Endometrial microvascular endothelial cells (primary cell): Measurements from ENCODE around the gene GRIP1. TPM values are rescaled to one million over a fixed set of nuclear protein-coding genes. Genes with fewer than 3 reads are reported as not detected.

Source experiments
- in situ Hi-C: cut with HindIII; loops from 2 replicates; pipeline ENCODE4 v1.10.0; 2017; ENCODE audit warnings: low sequenced_read_pairs, low pct_unique_long_range_greater_than_20kb; ENCODE audit errors: inconsistent ontology term
- total RNA-seq: library from RNA; depleted of rRNA; stranded (reverse); fragments of >200 nt; gene quantifications from one replicate; pipeline ENCODE4 v1.2.3, GENCODE V29; 2015; ENCODE audit errors: inconsistent ontology term

Gene GRIP1
- total RNA-seq, 1 donor from 2014 or later, result not detected

DNA sequence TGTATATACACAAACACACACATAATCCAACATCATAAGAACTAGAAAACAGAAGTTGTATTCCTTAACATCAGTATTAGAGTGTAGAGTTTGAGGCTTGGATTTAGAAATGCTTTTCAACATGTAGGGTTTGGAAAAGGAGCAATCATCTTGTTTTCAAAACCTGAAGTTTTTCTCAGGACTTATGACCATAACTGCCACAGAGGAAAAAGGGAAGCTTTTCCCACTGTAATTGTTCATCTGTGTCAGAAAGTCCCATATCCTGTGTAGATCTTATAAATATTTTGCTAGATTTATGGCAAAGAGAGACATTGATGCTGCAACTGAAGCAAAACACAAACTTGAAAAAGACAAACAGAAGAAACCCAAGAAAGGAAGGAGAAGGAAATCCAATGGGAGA is 115.7 kb downstream of the GRIP1 start:
- in situ Hi-C loops, result no loop called here

- in situ Hi-C loops, result no loop called here
Observed at GRCh38 chr12:66555113-66555512, 123.8 kb downstream of the GRIP1 start.

- in situ Hi-C loops, result no loop called here
Observed at GRCh38 chr12:66552716-66553115, 126.2 kb downstream of the GRIP1 start.

GRCh38 chr12:66550626-66551025 is 128.2 kb downstream of the GRIP1 start:
- in situ Hi-C loops, result no loop called here

- in situ Hi-C loops, result no loop called here
Observed at GRCh38 chr12:66549050-66549389, 129.9 kb downstream of the GRIP1 start.

- in situ Hi-C loops, result no loop called here
Observed at GRCh38 chr12:66548338-66549049, 130.4 kb downstream of the GRIP1 start.

DNA sequence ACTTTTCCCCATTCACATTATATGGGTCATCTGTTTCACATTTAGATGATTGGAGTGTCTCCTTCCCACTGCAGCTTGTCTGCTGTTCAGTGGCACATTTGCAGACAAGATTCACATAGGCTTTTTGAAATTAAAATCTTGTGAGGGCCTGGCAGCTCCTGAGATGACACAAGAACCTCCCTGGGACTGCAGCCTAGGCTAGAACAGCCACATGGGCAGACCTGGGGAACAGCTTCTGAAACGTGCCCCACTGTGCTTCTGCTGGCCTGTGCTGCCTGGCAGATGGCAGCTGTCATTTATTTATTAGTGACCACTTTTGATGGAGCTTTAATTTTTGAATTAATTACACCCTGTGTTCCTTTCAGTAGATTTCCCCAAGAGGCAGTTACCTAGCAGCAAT is 137.4 kb downstream of the GRIP1 start:
- in situ Hi-C loops, result no loop called here

DNA sequence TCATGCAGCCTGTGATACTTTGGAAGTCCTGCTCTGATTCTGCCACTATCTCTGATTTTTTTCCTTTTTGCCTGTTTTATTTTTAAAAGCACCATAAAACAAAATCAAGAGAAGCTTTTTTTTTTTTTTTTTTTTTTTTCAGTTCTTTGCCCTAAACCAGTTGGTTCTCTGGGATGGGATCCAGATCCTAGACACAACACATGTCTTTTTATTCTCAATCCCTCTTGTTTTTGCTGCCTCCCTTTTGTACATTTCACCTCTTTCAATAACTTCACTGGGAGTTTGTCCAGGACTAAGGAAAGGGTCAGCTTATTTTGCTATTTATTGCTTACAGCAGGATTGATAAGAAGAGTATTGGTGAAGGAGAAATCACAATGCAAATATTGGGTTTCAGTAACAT is 139.4 kb downstream of the GRIP1 start:
- in situ Hi-C loops, result no loop called here

DNA sequence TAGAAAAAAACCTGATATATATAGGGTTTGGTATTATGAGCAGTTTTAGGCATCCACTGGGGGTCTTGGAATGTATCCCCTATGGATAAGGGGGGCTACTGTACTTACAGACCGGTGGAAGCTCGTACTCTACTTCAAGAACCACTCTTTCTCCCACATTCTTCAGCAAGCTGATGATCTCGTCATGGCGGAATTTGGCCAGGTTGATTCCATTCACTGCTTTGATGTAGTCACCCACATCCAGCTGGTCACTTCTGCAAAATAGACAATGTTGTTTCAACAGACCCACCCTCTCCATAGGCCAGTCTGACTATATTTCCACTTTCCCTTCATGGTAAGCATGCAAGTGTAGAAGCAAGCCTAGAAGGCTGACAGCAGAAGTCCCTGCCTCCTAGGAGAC is 139.9 kb downstream of the GRIP1 start:
- in situ Hi-C loops, result no loop called here

- in situ Hi-C loops, result no loop called here
Observed at GRCh38 chr12:66537876-66538275, 141.0 kb downstream of the GRIP1 start.

GRCh38 chr12:66533767-66534166 is 145.1 kb downstream of the GRIP1 start:
- in situ Hi-C loops, result no loop called here

DNA sequence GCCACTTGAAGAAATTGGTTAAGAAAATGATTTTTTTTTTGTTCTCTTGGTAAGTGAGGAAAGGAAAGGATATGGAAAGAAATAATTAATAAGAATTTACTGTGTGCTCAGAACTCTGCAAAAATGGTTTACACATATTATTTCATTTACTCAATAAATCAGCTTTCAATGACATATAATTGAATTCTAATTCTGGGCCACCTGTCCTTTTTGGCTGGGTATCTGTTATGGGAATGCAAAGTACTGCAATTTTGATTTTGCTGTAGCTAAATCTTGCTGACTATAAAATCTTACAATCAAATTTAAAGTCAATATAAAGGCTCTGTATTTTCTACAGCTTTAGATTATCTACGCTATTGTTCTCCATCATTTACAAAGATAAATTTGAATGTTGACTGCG is 147.1 kb downstream of the GRIP1 start:
- in situ Hi-C loops, result no loop called here

DNA sequence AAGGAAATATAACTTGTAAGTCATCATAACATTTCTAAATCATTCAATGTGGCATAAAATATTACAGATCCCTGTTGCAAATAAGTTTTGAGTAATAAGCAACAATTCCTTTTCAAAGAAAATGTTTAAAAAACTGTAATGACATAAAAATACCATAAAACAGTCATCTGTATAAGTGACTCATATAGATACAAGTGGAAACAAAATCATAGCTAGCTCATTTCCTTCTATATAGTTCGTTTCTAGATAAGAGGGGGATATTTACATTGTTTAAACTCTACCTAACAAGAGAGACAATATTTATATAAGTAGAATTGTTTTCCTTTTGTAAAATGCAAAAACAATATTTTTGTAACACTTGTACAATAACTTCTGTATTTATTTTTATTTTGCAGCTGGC is 148.9 kb downstream of the GRIP1 start:
- in situ Hi-C loops, result no loop called here

DNA sequence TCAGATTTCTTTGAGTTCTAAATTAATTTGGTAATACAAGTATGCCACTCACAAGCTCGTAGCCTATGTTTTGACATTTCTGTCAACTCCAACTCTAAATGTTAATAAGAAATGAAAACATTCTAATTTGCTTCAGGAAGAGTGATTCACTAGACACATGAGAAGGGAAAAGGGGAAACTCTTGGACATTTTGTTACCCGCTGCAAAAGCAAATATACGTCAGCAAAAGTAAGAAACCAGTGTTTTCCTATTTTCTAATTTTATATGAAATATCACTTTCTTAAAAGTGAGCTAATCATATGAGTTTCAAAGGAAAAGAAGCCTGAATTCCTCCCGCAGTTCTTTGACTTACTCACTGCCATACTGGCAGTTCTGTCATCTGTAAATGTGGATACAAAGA is 162.3 kb downstream of the GRIP1 start:
- in situ Hi-C loops, result no loop called here

GRCh38 chr12:66516133-66516532 is 162.7 kb downstream of the GRIP1 start:
- in situ Hi-C loops, result no loop called here

DNA sequence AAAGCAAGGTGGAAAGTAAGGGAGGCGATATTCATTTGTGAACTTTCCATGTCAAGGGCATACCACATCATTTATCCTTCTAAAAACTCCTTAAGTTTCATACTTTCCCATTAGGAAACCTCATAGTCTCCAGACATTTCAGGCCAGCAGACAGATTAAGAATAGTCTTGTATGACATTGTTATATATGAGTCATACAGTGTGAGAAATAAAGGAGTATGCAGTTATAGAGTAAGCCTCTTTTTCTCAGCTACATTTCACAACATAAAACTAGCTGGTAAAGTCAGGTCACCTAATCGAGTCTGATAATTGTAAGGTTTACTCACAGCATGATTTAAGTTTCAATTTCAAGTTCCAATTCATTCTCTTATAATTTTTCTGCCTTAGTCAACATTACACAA is 164.3 kb downstream of the GRIP1 start:
- in situ Hi-C loops, result no loop called here

- in situ Hi-C loops, result no loop called here
Observed at GRCh38 chr12:66508025-66508424, 170.9 kb downstream of the GRIP1 start.

GRCh38 chr12:66503746-66504145 is 175.1 kb downstream of the GRIP1 start:
- in situ Hi-C loops, result no loop called here

GRCh38 chr12:66502911-66503310 is 176.0 kb downstream of the GRIP1 start:
- in situ Hi-C loops, result no loop called here

DNA sequence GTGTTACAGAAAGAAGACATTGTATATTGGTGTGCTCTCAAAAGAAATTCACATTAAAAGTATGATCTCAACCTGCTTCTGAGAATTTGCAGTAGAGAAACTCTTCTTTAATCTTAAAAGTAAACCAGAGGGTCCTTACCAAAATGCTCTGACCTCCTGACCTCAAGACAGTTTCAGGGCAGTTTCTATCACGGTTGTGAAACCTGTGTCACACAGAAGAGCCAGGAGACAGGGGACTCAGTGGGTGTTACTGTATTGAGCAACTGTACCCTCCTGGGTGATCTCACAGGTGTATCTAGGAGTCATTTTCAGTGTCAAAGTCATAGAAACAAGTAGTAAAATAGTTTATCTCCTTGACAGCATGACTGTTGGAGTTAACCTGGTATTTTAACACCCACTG is 178.0 kb downstream of the GRIP1 start:
- in situ Hi-C loops, result no loop called here

GRCh38 chr12:66500091-66500490 is 178.8 kb downstream of the GRIP1 start:
- in situ Hi-C loops, result no loop called here
